Neural progenitor cell (in vitro differentiated cells): ENCODE data around the gene VOPP1. TPM values are rescaled to one million over a fixed set of nuclear protein-coding genes. Genes with fewer than 3 reads are reported as not detected.

Source experiments
- DNase-seq: peaks from one replicate; pipeline ENCODE4 v3.0.0-alpha.2; 2016; ENCODE audit warnings: low spot score
- H2AFZ ChIP-seq: fragments of 200-600 bp; sonication (generic); replicated peaks from 2 replicates; pipeline ENCODE4 v1.6.1; 2016; ENCODE audit warnings: antibody characterized with exemption
- H3F3A ChIP-seq: fragments of 200-600 bp; sonication (generic); 2 replicates; pipeline ENCODE4 v1.6.1; 2016; ENCODE audit warnings: antibody characterized with exemption, low read depth
- H3K27ac ChIP-seq: fragments of 200-600 bp; sonication (generic); 2 replicates; pipeline ENCODE4 v1.5.1; 2016; ENCODE audit warnings: mild to moderate bottlenecking
- H3K27me3 ChIP-seq: fragments of 200-600 bp; sonication (generic); 2 replicates; pipeline ENCODE4 v1.6.1; 2016; ENCODE audit warnings: mild to moderate bottlenecking, moderate library complexity
- H3K36me3 ChIP-seq: fragments of 200-600 bp; sonication (generic); 2 replicates; pipeline ENCODE4 v1.5.1; 2016
- H3K4me1 ChIP-seq: fragments of 200-600 bp; sonication (generic); 2 replicates; pipeline ENCODE4 v1.6.1; 2016; ENCODE audit warnings: mixed run types
- H3K4me2 ChIP-seq: fragments of 200-600 bp; sonication (generic); 2 replicates; pipeline ENCODE4 v1.6.1; 2016
- H3K4me3 ChIP-seq: fragments of 200-600 bp; sonication (generic); 2 replicates; pipeline ENCODE4 v1.5.1; 2016
- H3K79me2 ChIP-seq: fragments of 200-600 bp; sonication (generic); 2 replicates; pipeline ENCODE4 v1.6.1; 2016; ENCODE audit warnings: low read depth
- H3K9ac ChIP-seq: fragments of 200-600 bp; sonication (generic); 2 replicates; pipeline ENCODE4 v1.6.1; 2016
- H3K9me3 ChIP-seq: fragments of 200-600 bp; sonication (generic); 2 replicates; pipeline ENCODE4 v1.5.1; 2016; ENCODE audit warnings: low read depth
- H4K20me1 ChIP-seq: fragments of 200-600 bp; sonication (generic); 2 replicates; pipeline ENCODE4 v1.6.1; 2016; ENCODE audit warnings: low read depth
- H3K27ac Mint-ChIP-seq: 3 replicates; pipeline ENCODE4 v1.8.0; 2021; ENCODE audit warnings: mixed read lengths
- H3K27me3 Mint-ChIP-seq: 2 replicates; pipeline ENCODE4 v1.8.0; 2022; ENCODE audit warnings: low read depth, mild to moderate bottlenecking, inconsistent platforms, moderate library complexity, mixed read lengths; ENCODE audit not compliant: insufficient read depth
- H3K36me3 Mint-ChIP-seq: 3 replicates; pipeline ENCODE4 v1.8.0; 2021; ENCODE audit warnings: mixed read lengths
- H3K4me1 Mint-ChIP-seq: 3 replicates; pipeline ENCODE4 v1.8.0; 2021; ENCODE audit warnings: mixed read lengths
- H3K4me3 Mint-ChIP-seq: 3 replicates; pipeline ENCODE4 v1.8.0; 2021; ENCODE audit warnings: mild to moderate bottlenecking, moderate library complexity, mixed read lengths
- H3K9me3 Mint-ChIP-seq: 3 replicates; pipeline ENCODE4 v1.8.0; 2020; ENCODE audit warnings: mixed read lengths
- EZH2 ChIP-seq: fragments of 200-600 bp; sonication (generic); IDR thresholded peaks from 2 replicates; pipeline ENCODE4 v1.6.1; 2017; ENCODE audit warnings: antibody characterized with exemption, mild to moderate bottlenecking, moderate library complexity
- EZH2phosphoT487 ChIP-seq: fragments of 200-600 bp; sonication (generic); IDR thresholded peaks from 2 replicates; pipeline ENCODE4 v1.6.1; 2017; ENCODE audit warnings: antibody characterized with exemption
- total RNA-seq: library from RNA; depleted of rRNA; stranded (reverse); fragments of >200 nt; gene quantifications from 2 replicates; pipeline ENCODE4 v1.2.3, GENCODE V29; 2015; ENCODE audit warnings: low replicate concordance
- TF ChIP-seq, protein P1 (sequence below): fragments of 200-600 bp; sonication (generic); IDR thresholded peaks from 2 replicates; pipeline ENCODE4 v1.5.1; 2017; ENCODE audit warnings: antibody characterized with exemption, mild to moderate bottlenecking

VOPP1 gene
- total RNA-seq, 1 donor from 2014 or later = 46.6 TPM

DNA sequence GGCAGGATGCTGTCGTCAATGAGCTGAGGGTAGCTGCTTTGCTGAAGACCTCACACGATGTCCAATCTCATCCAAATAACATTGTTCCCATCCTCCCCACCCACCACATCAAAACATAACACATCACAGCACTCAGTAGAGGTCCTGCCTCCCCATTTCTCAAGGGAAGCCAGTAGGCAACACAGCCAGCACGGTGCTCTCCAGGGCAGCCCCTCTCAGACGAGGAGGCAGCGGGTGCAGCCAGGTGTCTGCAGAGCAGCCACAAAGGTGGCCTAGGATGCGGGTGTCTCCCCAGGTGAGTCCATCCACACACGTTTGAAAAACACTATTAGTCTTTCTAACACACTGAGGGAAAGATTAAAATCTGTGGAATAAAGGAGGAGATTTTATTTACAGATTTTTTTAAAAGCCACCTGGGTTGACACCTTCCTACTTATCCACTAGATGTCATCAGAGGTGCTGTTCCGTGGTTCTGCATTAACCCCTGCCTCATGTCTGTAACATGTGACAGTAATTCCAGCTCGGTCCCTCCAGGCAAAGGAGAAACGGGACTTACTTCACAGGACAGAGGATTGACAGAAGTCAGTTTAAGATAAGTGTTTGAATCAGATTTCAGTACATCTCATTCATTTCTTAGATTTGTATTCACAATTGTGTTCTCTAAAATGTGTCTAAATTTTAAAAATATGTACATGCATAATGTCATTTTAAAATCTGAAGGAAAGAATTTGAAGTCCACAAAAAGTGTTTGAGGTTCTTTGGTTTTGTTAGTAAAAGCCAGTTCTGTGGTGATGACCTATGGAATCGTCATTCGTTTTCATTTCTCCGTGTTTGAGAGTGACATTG is 139.1 kb downstream of the VOPP1 start:
- no peak overlapping the region for H2AFZ ChIP-seq
- no peaks in the 10 kb centered on the region for H3K27me3 ChIP-seq
- H3K27ac ChIP-seq = no peak overlapping the region
- peak; percentile 57 for DNase-seq
- H4K20me1 ChIP-seq = no peaks in the 10 kb centered on the region
- no peak overlapping the region for H3K9ac ChIP-seq
- no peak overlapping the region for H3K4me3 ChIP-seq
- H3F3A ChIP-seq = no peaks in the 10 kb centered on the region
- H3K79me2 ChIP-seq = no peaks in the 10 kb centered on the region
- Mint-ChIP-seq H3K36me3 (peaks cover 2% of the 10 kb centered on the region), H3K4me3 (no peak overlapping the region), H3K27ac (no peak overlapping the region), H3K27me3 (no peaks in the 10 kb centered on the region), H3K4me1 (peaks cover under 1% of the 10 kb centered on the region), H3K9me3 (no peaks in the 10 kb centered on the region)
- no peaks in the 10 kb centered on the region for H3K4me1 ChIP-seq
- no peaks in the 10 kb centered on the region for H3K36me3 ChIP-seq
- H3K4me2 ChIP-seq = no peak overlapping the region
- TF ChIP-seq EZH2 (no peak), EZH2phosphoT487 (no peak)
- TF ChIP-seq, protein P1, sequence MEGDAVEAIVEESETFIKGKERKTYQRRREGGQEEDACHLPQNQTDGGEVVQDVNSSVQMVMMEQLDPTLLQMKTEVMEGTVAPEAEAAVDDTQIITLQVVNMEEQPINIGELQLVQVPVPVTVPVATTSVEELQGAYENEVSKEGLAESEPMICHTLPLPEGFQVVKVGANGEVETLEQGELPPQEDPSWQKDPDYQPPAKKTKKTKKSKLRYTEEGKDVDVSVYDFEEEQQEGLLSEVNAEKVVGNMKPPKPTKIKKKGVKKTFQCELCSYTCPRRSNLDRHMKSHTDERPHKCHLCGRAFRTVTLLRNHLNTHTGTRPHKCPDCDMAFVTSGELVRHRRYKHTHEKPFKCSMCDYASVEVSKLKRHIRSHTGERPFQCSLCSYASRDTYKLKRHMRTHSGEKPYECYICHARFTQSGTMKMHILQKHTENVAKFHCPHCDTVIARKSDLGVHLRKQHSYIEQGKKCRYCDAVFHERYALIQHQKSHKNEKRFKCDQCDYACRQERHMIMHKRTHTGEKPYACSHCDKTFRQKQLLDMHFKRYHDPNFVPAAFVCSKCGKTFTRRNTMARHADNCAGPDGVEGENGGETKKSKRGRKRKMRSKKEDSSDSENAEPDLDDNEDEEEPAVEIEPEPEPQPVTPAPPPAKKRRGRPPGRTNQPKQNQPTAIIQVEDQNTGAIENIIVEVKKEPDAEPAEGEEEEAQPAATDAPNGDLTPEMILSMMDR = peak; percentile 62
- no peaks in the 10 kb centered on the region for H3K9me3 ChIP-seq

DNA sequence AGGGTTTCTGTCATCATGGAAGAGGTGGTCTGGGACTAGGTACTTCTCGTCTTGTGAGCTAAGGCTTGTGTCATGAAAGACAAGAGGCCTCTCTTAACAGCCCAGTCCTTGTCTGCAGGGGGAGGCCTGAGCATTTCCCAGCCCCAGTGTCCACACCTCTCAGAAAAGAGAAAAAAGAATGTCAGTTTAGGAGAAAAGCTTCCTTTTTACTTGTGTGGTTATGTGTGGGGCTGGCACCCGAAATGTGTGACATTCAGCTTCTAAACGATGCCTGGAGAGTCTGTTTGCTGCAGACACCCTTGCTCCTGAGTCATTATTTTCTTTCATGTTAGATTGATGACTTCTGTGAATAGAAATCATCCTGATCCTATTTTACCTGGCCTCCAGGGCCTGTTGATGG is 139.8 kb downstream of the VOPP1 start:
- no peak overlapping the region for H3K4me2 ChIP-seq
- Mint-ChIP-seq H3K27ac (no peak overlapping the region), H3K36me3 (peaks cover 2% of the 10 kb centered on the region), H3K27me3 (no peaks in the 10 kb centered on the region), H3K9me3 (no peaks in the 10 kb centered on the region), H3K4me1 (peaks cover 2% of the 10 kb centered on the region), H3K4me3 (no peak overlapping the region)
- no peak for DNase-seq
- no peak overlapping the region for H3K4me3 ChIP-seq
- no peaks in the 10 kb centered on the region for H3K9me3 ChIP-seq
- no peaks in the 10 kb centered on the region for H3K36me3 ChIP-seq
- H3K27ac ChIP-seq = no peak overlapping the region
- TF ChIP-seq EZH2 = no peak
- TF ChIP-seq, protein P1 = no peak
- no peak for TF ChIP-seq EZH2phosphoT487
- no peaks in the 10 kb centered on the region for H3K4me1 ChIP-seq
- no peak overlapping the region for H3K9ac ChIP-seq
- H3K27me3 ChIP-seq = no peaks in the 10 kb centered on the region
- no peak overlapping the region for H2AFZ ChIP-seq
- H4K20me1 ChIP-seq = no peaks in the 10 kb centered on the region
- no peaks in the 10 kb centered on the region for H3K79me2 ChIP-seq
- H3F3A ChIP-seq = no peaks in the 10 kb centered on the region

DNA sequence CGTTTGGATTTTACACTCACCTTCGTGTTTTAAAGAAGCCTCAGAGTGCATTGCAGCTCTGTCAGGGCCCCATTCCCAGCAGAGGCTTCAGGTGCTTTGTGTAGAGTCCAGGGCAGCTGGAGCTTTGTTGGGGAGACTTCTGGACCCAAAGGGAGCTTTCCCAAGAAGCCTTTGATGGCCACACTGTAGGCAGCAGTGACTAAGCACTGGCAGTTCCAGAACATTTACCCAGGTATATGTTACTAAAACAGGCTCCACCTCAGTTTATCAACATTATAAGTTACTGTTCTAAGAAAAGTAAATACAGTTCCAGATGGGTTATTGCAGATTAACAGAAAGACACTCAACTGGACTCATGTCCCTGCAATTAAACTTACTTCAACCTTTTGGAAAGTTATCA is 140.4 kb downstream of the VOPP1 start:
- no peaks in the 10 kb centered on the region for H3K9me3 ChIP-seq
- H3F3A ChIP-seq = no peaks in the 10 kb centered on the region
- H3K4me3 Mint-ChIP-seq = no peak overlapping the region

More for the DNA sequence above, 140.4 kb downstream of the VOPP1 start:
- no peak overlapping the region for H3K9ac ChIP-seq
- H3K79me2 ChIP-seq = no peaks in the 10 kb centered on the region
- H3K9me3 Mint-ChIP-seq = no peaks in the 10 kb centered on the region
- no peak for DNase-seq
- H3K27ac ChIP-seq = no peak overlapping the region
- no peaks in the 10 kb centered on the region for H3K27me3 ChIP-seq
- H4K20me1 ChIP-seq = no peaks in the 10 kb centered on the region
- no peaks in the 10 kb centered on the region for H3K4me1 ChIP-seq
- TF ChIP-seq EZH2phosphoT487 = no peak
- TF ChIP-seq, protein P1 = no peak
- no peak for TF ChIP-seq EZH2
- H3K4me1 Mint-ChIP-seq = peaks cover 4% of the 10 kb centered on the region
- H2AFZ ChIP-seq = no peak overlapping the region
- H3K27me3 Mint-ChIP-seq = no peaks in the 10 kb centered on the region
- peaks cover 2% of the 10 kb centered on the region for H3K36me3 Mint-ChIP-seq
- H3K27ac Mint-ChIP-seq = no peak overlapping the region
- no peak overlapping the region for H3K4me2 ChIP-seq
- no peaks in the 10 kb centered on the region for H3K36me3 ChIP-seq
- H3K4me3 ChIP-seq = no peak overlapping the region
